ENCODE results near the gene EIF3C.
"Not testable (repeated sequence)": the region's sequence is repeated elsewhere in the genome, so short reads cannot be mapped to it uniquely, and the experiment has no call there.

EIF3C gene

GRCh38 chr16:28711220-28712083 lies at the start of gene EIF3C:
EIF3C (plus strand) TSS chr16:28711464; CDS start chr16:28711687, 223 bp downstream.
- DNase-seq (ENCODE audit: low read depth); H3K4me3 ChIP-seq (ENCODE audit: low read length): not testable (repeated sequence)

GRCh38 chr16:28666264-28666663 lies 45.0 kb upstream of the EIF3C start:
- not testable (repeated sequence) for DNase-seq (ENCODE audit: low read depth); H3K4me3 ChIP-seq (ENCODE audit: low read length)

GRCh38 chr16:28667480-28667879 lies 43.8 kb upstream of the EIF3C start:
- not testable (repeated sequence) for DNase-seq (ENCODE audit: low read depth); H3K4me3 ChIP-seq (ENCODE audit: low read length)

GRCh38 chr16:28668199-28668598 lies 43.1 kb upstream of the EIF3C start:
- DNase-seq (ENCODE audit: low read depth), result not testable (repeated sequence)

GRCh38 chr16:28688327-28688952 lies 22.8 kb upstream of the EIF3C start:
- not testable (repeated sequence) for H3K4me3 ChIP-seq (ENCODE audit: low read length); DNase-seq (ENCODE audit: low read depth)

More at GRCh38 chr16:28668199-28668598, 43.1 kb upstream of the EIF3C start:
- not testable (repeated sequence) for H3K4me3 ChIP-seq (ENCODE audit: low read length)

GRCh38 chr16:28689425-28689824 lies 21.8 kb upstream of the EIF3C start:
- not testable (repeated sequence) for H3K4me3 ChIP-seq (ENCODE audit: low read length); DNase-seq (ENCODE audit: low read depth)

- DNase-seq (ENCODE audit: low read depth); H3K4me3 ChIP-seq (ENCODE audit: low read length): not testable (repeated sequence)
Measured at GRCh38 chr16:28691722-28692121, 19.5 kb upstream of the EIF3C start.

- DNase-seq (ENCODE audit: low read depth); H3K4me3 ChIP-seq (ENCODE audit: low read length): not testable (repeated sequence)
Measured at GRCh38 chr16:28693257-28693950, 17.9 kb upstream of the EIF3C start.

GRCh38 chr16:28699792-28700191 lies 11.5 kb upstream of the EIF3C start:
- DNase-seq (ENCODE audit: low read depth); H3K4me3 ChIP-seq (ENCODE audit: low read length): not testable (repeated sequence)

- not testable (repeated sequence) for H3K4me3 ChIP-seq (ENCODE audit: low read length); DNase-seq (ENCODE audit: low read depth)
Measured at GRCh38 chr16:28700349-28700748, 10.9 kb upstream of the EIF3C start.

- not testable (repeated sequence) for DNase-seq (ENCODE audit: low read depth); H3K4me3 ChIP-seq (ENCODE audit: low read length)
Measured at GRCh38 chr16:28701384-28701783, 9.9 kb upstream of the EIF3C start.

GRCh38 chr16:28704246-28704645 lies 7.0 kb upstream of the EIF3C start:
- H3K4me3 ChIP-seq (ENCODE audit: low read length); DNase-seq (ENCODE audit: low read depth): not testable (repeated sequence)

- H3K4me3 ChIP-seq (ENCODE audit: low read length); DNase-seq (ENCODE audit: low read depth): not testable (repeated sequence)
Measured at GRCh38 chr16:28722852-28723650, 11.8 kb downstream of the EIF3C start.

GRCh38 chr16:28731253-28731652 lies 20.0 kb downstream of the EIF3C start:
- not testable (repeated sequence) for H3K4me3 ChIP-seq (ENCODE audit: low read length); DNase-seq (ENCODE audit: low read depth)

- H3K4me3 ChIP-seq (ENCODE audit: low read length); DNase-seq (ENCODE audit: low read depth): not testable (repeated sequence)
Measured at GRCh38 chr16:28732455-28733124, 21.3 kb downstream of the EIF3C start.

GRCh38 chr16:28739787-28740186 lies 28.5 kb downstream of the EIF3C start:
- not testable (repeated sequence) for DNase-seq (ENCODE audit: low read depth); H3K4me3 ChIP-seq (ENCODE audit: low read length)

GRCh38 chr16:28740631-28741030 lies 29.4 kb downstream of the EIF3C start:
- not testable (repeated sequence) for DNase-seq (ENCODE audit: low read depth); H3K4me3 ChIP-seq (ENCODE audit: low read length)

GRCh38 chr16:28741295-28741694 lies 30.0 kb downstream of the EIF3C start:
- H3K4me3 ChIP-seq (ENCODE audit: low read length), result not testable (repeated sequence)

More at GRCh38 chr16:28741295-28741694, 30.0 kb downstream of the EIF3C start:
- not testable (repeated sequence) for DNase-seq (ENCODE audit: low read depth)
